ENCODE data around the gene GLIS1.

GRCh38 chr1:53557369-53557768 lies 181.6 kb downstream of the GLIS1 start:
- TF ChIP-seq POLR2AphosphoS5 (IDR thresholded peaks at IDR 0.05; ENCODE audit: borderline replicate concordance, low read depth, low read length) (no peak), EZH2 (IDR thresholded peaks at IDR 0.05) (no peak)

Measured in SK-N-MC (cell line).